Erythroblast (primary cell): Measurements from ENCODE around the gene C1orf232.

Source experiments
- GATA1 ChIP-seq: IDR thresholded peaks from 2 replicates; pipeline ENCODE4 v1.6.1; 2011; ENCODE audit warnings: low read depth, mild to moderate bottlenecking, control low read depth, low read length, moderate library complexity
- POLR2A ChIP-seq: IDR thresholded peaks from 2 replicates; pipeline ENCODE4 v1.6.1; 2011; ENCODE audit warnings: mild to moderate bottlenecking, low read length

- TF ChIP-seq POLR2A (no peak), GATA1 (no peak)
Measured at GRCh38 chr1:26132128-26132833, 36.5 kb downstream of the C1orf232 start.
